ENCODE results near the gene DCLK3. TPM values are rescaled to one million over a fixed set of nuclear protein-coding genes. Genes with fewer than 3 reads are reported as not detected.

The DCLK3 gene
- total and polyA plus RNA-seq, 2 of the 8 experiments (the other 6 are each of a cell fraction or from before 2014, with no cell fraction given), result 0.27 to 0.63 TPM

GRCh38 chr3:36686516-36686915, 77.8 kb downstream of the DCLK3 start (continued):
- TF ChIP-seq ASH2L (IDR thresholded peaks at IDR 0.05; ENCODE audit: low read length), result no peak
- TF ChIP-seq SAP30 (IDR thresholded peaks at IDR 0.05; ENCODE audit: insufficient read depth, insufficient replicate concordance, low read length), result no peak
- no peak for TF ChIP-seq PHF8 (conservative IDR thresholded peaks at IDR 0.05; ENCODE audit: low read depth, low read length)
